GM12801 (cell line): ENCODE data around the gene ZNF275.

Experiments
- TF ChIP-seq, protein P1 (sequence below): IDR thresholded peaks from one replicate; pipeline ENCODE4 v1.5.1; 2011; ENCODE audit warnings: control low read depth; ENCODE audit not compliant: insufficient read length; ENCODE audit errors: extremely low read depth

ZNF275 gene

DNA sequence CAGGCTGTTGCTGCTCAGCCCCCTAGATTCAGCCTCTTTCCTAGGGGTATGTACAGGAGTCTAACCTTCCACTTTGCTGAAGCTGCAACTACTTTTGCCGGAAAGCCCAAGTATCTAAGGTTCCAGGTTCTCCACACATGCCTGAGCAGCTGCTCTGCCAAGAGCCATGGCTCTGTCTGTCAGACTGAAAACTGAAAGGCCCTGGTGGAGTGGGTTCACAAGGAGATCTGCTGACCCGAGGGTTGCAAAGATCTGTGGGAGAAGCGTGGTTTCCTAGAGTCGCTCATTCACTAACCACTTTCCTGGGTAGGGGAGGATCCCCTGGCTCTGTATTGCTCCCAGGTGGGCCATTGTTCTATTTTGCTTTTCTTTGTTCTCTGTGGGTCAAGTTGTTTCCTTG is 6.4 kb upstream of the ZNF275 start:
- TF ChIP-seq, protein P1, sequence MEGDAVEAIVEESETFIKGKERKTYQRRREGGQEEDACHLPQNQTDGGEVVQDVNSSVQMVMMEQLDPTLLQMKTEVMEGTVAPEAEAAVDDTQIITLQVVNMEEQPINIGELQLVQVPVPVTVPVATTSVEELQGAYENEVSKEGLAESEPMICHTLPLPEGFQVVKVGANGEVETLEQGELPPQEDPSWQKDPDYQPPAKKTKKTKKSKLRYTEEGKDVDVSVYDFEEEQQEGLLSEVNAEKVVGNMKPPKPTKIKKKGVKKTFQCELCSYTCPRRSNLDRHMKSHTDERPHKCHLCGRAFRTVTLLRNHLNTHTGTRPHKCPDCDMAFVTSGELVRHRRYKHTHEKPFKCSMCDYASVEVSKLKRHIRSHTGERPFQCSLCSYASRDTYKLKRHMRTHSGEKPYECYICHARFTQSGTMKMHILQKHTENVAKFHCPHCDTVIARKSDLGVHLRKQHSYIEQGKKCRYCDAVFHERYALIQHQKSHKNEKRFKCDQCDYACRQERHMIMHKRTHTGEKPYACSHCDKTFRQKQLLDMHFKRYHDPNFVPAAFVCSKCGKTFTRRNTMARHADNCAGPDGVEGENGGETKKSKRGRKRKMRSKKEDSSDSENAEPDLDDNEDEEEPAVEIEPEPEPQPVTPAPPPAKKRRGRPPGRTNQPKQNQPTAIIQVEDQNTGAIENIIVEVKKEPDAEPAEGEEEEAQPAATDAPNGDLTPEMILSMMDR: no peak

DNA sequence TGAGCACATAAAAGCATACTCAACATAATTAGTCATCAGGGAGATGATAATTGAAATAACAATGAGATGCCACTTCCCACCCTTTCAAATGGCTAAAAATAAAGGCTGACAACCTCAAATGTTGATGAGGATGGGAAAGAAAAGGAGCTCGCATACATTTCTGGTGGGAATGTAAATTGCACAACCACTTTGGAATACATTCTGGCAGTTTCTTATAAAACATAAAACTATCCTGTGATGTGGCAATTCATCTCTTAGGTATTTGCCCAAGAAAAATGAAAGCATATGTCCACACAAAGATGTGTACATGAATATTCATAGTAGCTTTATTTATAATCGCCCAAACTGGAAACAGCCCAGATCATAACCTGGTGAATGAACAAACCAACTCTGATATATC is 687 bp upstream of the ZNF275 start:
- TF ChIP-seq, protein P1: no peak

DNA sequence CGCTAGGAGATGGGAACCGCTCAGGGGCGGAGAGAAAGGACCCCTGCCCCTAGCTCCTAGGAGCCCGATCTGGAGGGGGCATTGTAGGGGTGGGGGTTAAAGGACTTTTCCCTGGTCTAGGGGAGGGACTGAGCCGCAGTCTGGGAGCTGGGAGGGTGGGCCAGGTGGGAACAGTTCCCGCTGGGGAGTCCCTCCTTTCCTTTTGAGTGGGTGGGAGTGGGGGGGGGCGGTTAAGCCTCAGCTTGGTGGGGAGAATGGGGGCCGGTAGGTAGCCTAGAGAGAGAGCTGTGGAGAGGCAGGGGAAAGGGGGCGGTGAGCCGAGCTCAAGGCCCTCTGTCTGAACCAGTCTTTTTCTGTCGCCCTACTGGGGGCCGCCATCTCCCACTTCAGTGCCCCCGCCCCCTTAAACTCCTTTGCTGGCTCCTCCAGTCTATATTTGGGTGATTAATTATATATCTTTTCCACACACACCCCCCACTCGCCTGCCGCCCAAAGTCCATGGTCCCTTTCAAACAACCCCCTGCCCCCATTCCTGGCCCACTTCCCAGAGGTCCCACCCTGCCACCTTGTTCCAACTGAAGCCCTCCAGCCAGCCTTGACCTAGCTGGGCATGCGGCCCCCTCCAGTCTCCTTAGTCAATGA is 822 bp downstream of the ZNF275 start:
- TF ChIP-seq, protein P1: no peak

DNA sequence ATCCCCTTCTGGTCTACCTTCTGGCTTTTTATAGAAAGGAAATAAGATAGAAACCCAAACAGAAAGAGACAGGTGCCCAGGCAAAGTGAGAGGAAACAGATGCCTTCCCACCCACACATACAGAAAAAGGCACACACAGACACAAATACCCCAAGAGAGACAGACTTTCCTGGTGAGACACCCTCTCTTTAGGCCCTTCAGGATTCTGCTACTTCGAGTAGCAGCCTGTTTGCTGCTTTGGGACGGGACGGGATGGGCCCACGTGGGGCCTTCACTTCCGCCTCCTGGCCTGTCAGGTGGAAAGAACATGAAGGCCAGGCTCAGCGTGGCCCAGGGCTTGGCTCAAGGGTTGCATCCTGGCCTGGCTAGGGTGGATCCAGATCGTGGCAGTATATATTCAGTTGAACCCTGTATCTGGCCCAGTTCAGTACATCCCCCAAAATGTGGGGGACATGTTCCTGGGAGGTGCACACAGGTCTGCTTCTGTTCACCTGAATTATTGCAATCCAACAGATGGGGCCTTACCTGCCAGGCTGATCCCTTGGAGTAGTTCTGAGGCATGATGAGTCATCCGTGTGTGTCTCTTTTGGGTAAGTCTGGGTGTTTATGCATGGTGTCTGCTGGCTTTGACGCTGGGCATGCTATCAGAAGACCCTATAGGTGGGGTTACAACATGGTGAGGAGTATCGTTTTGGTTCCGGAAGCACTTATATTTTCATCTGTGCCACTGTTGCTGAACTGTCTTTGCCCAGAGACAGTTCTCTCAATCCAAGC is 2.4 kb downstream of the ZNF275 start:
- TF ChIP-seq, protein P1: no peak

DNA sequence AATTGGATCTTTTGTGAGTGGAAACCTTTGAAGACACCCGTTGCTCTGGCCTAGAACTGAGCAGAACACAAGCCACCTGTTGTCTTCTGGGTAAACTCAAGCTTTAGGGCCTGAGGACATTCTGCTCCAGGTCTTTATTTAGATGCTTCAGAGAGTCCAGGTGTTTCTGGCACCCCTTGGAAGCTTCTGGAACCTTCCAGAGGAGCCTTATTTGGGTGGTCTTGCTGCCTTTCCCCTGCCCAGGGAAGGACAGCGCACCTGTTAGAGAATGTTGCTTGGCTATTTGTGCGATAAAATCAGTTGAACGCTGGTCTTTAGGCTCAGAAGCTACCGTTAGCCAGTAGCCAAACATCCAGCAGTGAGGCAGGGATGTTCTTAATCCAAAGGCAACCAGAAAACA is 3.0 kb downstream of the ZNF275 start:
- TF ChIP-seq, protein P1: no peak

DNA sequence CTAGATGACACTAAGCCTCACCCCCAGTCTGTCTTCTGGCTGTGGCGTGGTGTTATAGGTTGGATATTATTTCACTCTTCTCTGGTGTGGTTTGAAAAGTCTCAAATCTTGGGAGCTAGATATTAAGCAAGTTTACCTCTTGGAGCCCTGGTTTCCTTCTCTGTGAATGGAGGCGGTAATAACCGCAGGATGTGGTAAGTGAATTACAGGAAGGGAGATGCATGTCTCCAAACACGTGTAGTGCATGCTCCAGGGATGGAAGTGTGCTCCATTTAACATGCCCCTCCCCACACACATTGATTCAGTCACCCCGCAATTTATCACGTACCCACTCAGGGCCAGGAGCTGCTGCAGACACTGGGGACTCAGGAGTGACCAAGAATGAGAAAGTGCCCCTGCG is 4.9 kb downstream of the ZNF275 start:
- TF ChIP-seq, protein P1: no peak

DNA sequence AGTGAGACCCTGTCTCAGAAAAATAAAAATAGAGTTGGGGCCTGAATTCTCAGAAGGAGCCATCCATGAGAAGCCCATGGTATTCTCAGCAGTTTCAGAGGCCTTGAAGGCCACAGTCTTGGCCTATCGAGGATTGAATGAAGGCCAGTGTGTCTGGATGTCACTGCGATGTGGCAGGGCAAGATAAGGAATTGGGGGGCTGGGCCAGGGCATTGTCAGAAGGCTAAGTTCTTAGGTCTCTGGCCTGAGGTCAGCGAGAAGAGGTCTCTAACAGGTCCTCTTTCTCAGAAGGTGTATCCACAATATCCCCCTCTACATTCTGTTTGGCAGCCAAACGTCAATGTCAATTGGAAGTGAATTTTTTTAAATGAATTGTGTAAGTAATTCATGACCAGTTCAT is 5.7 kb downstream of the ZNF275 start:
- TF ChIP-seq, protein P1: no peak
